ENCODE results near the gene IGSF3. TPM values are rescaled to one million over a fixed set of nuclear protein-coding genes. Genes with fewer than 3 reads are reported as not detected.
"Not testable (repeated sequence)": the region's sequence is repeated elsewhere in the genome, so short reads cannot be mapped to it uniquely, and the experiment has no call there.

IGSF3 gene
- total RNA-seq, 2 donors from 2014 or later = 14.9 to 17.6 TPM

DNA sequence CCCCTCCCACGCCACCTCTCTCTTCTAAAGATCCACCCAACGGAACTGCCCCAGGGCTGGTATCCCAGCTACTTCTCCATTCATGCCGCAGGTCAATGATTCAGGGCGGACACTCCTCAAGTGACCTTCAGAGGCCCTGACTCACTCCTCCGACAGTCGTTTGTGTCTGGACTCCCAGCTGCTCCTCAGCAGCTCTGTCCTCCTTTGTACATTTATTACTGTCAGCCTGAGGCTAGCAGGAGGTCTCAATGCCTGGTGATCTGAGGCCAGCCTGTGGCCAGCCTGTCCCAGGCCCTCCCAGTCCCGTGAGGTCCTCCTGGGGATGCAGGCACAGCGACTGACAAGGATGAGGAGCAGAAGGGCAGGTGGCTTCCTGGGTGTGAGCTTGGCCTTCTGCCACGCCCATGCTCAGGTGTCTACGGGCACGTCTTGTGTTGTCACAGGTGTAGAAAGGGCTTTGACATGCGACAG, 24.2 kb downstream of the IGSF3 start:
- not testable (repeated sequence) for H3K27ac ChIP-seq; H3K36me3 ChIP-seq; H3K4me3 ChIP-seq; H3K27me3 ChIP-seq; H3K9me3 ChIP-seq; DNase-seq (ENCODE audit: low spot score)
- peaks cover 0 to 16% of the 10 kb centered on the region in 2 donors for H3K4me1 ChIP-seq

GRCh38 chr1:116642311-116643280, 24.9 kb downstream of the IGSF3 start:
- H3K4me3 ChIP-seq; DNase-seq (ENCODE audit: low spot score); H3K9me3 ChIP-seq; H3K36me3 ChIP-seq; H3K27me3 ChIP-seq; H3K27ac ChIP-seq: not testable (repeated sequence)
- H3K4me1 ChIP-seq = peaks cover 0 to 16% of the 10 kb centered on the region in 2 donors

DNA sequence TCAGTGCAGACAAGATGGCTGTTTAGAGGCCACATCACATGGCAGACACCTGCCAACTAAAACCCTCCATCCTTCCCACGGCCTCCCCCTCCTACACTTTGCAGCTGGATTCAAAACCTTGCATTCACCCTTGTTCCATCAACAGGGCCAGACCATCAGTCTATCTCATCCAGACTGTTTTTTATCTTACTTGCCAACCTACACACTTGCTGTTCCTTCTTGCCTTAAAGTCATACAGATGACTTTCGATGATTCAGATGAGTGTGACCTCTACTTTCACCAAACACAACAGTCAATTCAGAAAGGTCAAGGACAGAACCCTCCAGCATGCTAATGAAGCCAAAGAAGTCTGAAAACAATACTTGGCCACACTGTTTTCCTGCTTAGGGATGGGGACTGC, 29.9 kb downstream of the IGSF3 start:
- not testable (repeated sequence) for H3K9me3 ChIP-seq; DNase-seq (ENCODE audit: low spot score); H3K36me3 ChIP-seq; H3K4me3 ChIP-seq; H3K27ac ChIP-seq; H3K27me3 ChIP-seq; H3K4me1 ChIP-seq

GRCh38 chr1:116636584-116636983, 30.9 kb downstream of the IGSF3 start:
- not testable (repeated sequence) for DNase-seq (ENCODE audit: low spot score); H3K36me3 ChIP-seq; H3K27ac ChIP-seq; H3K4me3 ChIP-seq; H3K9me3 ChIP-seq; H3K4me1 ChIP-seq; H3K27me3 ChIP-seq

DNA sequence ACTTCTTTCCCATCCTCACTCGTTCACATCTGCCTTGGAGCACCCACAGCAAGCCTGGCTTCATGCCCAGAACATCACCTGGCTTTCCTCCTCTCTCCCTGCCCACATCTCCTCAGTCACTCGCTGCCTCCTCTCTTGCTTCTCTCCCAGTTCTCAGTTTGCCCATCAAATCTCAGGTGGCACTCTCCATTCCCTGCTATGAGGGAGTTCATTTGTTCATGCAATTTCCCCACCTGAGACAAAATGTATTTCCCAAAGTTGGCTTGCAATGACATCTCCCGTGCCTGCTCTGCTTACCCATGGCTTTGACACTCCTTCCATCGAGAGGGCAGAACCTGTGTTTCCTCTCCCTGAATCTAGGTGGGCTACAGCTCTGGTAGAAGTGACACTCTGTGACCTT, 33.1 kb downstream of the IGSF3 start:
- H3K9me3 ChIP-seq; H3K27ac ChIP-seq; H3K4me1 ChIP-seq; H3K4me3 ChIP-seq; DNase-seq (ENCODE audit: low spot score); H3K27me3 ChIP-seq; H3K36me3 ChIP-seq: not testable (repeated sequence)

DNA sequence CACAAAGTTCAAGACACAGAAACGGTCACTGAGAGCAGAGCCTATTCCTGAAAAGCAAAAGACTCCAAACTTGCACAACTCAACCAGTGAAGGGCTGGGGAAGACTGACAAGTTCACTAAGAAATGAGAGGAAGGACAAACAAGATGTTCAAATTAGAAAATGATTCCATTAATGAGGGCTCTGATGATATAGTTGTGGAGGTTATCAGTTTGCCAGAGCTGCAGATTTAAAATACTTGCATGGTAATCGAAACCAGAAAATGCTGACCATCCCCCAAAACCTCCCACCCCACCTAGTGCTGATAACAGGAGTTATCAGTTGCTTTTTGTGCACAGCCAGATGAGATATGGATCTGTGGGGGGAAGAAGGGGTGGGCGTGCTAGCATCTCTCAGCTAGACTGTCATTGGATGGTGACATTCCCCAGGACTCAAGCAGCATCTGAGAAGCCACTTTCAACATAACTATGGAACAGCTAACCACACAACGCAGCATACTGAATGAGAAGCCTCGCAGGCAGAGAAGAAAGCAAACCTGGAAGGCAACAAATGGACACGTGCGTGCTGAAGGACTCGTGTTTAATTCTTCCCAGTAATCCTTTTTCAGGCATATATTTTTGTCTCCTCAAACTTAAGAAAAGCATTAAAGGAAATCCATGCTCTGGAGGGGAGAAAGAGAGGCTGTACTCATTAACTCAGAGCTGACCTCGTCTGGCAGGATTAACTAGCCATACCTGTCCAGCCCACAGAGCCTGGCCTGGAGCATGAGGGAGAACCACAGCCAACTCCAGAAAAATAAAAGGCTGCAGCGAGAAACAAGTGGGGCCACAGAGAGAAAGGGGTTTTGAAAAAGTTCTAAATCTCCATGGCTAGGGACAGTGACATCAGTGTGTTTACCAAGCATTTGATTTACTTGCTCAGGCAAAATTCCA, 35.3 kb downstream of the IGSF3 start:
- not testable (repeated sequence) for H3K36me3 ChIP-seq; H3K27ac ChIP-seq; H3K27me3 ChIP-seq; H3K9me3 ChIP-seq; H3K4me3 ChIP-seq; DNase-seq (ENCODE audit: low spot score)
- peaks cover 0 to 16% of the 10 kb centered on the region in 2 donors for H3K4me1 ChIP-seq

DNA sequence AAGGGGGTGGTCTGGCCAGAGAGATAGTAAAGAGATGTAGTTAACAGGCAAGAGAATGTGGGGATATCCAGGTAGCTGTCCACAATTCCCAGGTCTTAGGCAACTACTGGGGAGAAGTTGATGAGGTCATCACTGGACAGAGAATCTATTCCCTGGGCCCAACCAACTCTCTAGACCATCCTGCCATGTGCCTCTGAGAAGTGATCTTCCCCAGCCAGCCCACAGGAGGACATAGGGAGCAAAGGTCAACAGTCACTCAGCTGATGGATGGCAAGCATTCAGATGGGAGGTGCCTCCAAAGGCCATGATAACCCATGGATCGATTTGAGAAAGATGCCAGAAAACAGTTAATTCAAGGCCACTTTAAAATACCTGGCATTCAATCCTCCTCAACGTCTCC, 36.0 kb downstream of the IGSF3 start:
- not testable (repeated sequence) for H3K36me3 ChIP-seq; H3K27me3 ChIP-seq; DNase-seq (ENCODE audit: low spot score); H3K9me3 ChIP-seq; H3K4me3 ChIP-seq; H3K27ac ChIP-seq
- peaks cover 0 to 21% of the 10 kb centered on the region in 2 donors for H3K4me1 ChIP-seq

GRCh38 chr1:116630057-116630456, 37.5 kb downstream of the IGSF3 start:
- H3K36me3 ChIP-seq; H3K27me3 ChIP-seq; H3K9me3 ChIP-seq; H3K4me3 ChIP-seq; H3K27ac ChIP-seq; DNase-seq (ENCODE audit: low spot score): not testable (repeated sequence)
- peaks cover 0 to 25% of the 10 kb centered on the region in 2 donors for H3K4me1 ChIP-seq

DNA sequence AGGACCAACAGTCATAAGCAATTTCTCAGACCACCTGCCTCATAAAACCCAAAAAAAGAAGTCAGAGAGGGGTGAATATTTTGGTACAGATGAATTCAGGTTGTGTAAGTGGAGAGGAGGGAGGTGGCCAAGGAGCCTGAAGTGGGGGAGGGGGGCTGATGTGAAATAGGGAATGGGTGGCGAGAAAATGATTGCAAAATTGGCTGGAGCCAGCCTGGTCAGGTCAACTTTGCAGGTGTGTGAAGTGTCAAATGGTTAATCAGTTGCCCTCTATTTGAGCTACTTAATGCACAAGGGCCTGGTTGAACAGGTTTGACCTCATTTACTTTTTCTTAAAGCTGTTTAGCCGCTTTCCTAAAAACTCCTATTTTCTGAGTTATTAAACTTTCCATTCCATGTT, 38.1 kb downstream of the IGSF3 start:
- DNase-seq (ENCODE audit: low spot score); H3K27me3 ChIP-seq; H3K9me3 ChIP-seq; H3K27ac ChIP-seq; H3K36me3 ChIP-seq; H3K4me3 ChIP-seq: not testable (repeated sequence)
- H3K4me1 ChIP-seq = peaks cover 0 to 29% of the 10 kb centered on the region in 2 donors

GRCh38 chr1:116628448-116628847, 39.1 kb downstream of the IGSF3 start:
- DNase-seq (ENCODE audit: low spot score) = no peak
- H3K9me3 ChIP-seq = no peaks in the 10 kb centered on the region
- no peak overlapping the region for H3K4me3 ChIP-seq
- H3K27me3 ChIP-seq = no peaks in the 10 kb centered on the region
- H3K27ac ChIP-seq = peak overlapping the region; percentile 58 to 78
- TF ChIP-seq, protein P1, sequence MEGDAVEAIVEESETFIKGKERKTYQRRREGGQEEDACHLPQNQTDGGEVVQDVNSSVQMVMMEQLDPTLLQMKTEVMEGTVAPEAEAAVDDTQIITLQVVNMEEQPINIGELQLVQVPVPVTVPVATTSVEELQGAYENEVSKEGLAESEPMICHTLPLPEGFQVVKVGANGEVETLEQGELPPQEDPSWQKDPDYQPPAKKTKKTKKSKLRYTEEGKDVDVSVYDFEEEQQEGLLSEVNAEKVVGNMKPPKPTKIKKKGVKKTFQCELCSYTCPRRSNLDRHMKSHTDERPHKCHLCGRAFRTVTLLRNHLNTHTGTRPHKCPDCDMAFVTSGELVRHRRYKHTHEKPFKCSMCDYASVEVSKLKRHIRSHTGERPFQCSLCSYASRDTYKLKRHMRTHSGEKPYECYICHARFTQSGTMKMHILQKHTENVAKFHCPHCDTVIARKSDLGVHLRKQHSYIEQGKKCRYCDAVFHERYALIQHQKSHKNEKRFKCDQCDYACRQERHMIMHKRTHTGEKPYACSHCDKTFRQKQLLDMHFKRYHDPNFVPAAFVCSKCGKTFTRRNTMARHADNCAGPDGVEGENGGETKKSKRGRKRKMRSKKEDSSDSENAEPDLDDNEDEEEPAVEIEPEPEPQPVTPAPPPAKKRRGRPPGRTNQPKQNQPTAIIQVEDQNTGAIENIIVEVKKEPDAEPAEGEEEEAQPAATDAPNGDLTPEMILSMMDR (IDR thresholded peaks at IDR 0.05) = no peak
- H3K4me1 ChIP-seq = peaks cover 0 to 29% of the 10 kb centered on the region in 2 donors
- no peaks in the 10 kb centered on the region for H3K36me3 ChIP-seq

DNA sequence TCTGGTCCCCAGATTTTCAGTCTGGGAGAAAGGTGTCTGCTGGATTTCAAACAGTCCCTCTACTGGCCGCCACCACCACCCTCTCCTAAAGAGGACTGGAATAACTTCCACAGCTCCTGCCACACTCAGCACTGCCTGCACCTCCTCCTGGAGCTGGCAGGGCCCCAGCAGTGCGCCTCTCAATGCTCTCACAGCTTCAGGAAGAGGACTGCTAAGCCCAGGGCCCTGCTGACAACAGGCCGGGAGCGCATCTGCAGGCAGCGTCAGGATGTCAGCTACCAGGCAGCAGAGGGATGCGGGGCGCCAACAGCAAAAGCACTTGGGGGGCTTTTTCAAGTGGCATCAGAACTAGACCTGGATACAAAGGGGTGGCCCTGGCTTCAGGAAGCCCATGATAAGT, 40.2 kb downstream of the IGSF3 start:
- H3K9me3 ChIP-seq; H3K27me3 ChIP-seq; DNase-seq (ENCODE audit: low spot score); H3K4me3 ChIP-seq; H3K36me3 ChIP-seq: not testable (repeated sequence)
- Histone ChIP-seq H3K27ac (peak overlapping the region; percentile 58 to 78), H3K4me1 (peaks cover 0 to 29% of the 10 kb centered on the region in 2 donors)

- not testable (repeated sequence) for H3K9me3 ChIP-seq; H3K36me3 ChIP-seq; DNase-seq (ENCODE audit: low spot score); H3K4me3 ChIP-seq; H3K27me3 ChIP-seq
- H3K27ac ChIP-seq = peak overlapping the region; percentile 58 to 78
- peaks cover 0 to 29% of the 10 kb centered on the region in 2 donors for H3K4me1 ChIP-seq
Observed at GRCh38 chr1:116626915-116627314, 40.6 kb downstream of the IGSF3 start.

- H3K9me3 ChIP-seq; H3K4me3 ChIP-seq; DNase-seq (ENCODE audit: low spot score); H3K27ac ChIP-seq; H3K27me3 ChIP-seq; H3K36me3 ChIP-seq: not testable (repeated sequence)
- H3K4me1 ChIP-seq = peaks cover 0 to 29% of the 10 kb centered on the region in 2 donors
Observed at GRCh38 chr1:116625155-116625554, 42.4 kb downstream of the IGSF3 start.

Measured in right atrium auricular region (tissue), 2 donors.